ENCODE measurements around the gene CRACR2A.
A peak's percentile ranks its signal among the peaks of the same experiment; 100 is the strongest.

The CRACR2A gene

GRCh38 chr12:3726456-3726855, 26.5 kb downstream of the CRACR2A start:
- no peak overlapping the region for H3K4me3 ChIP-seq (ENCODE audit: low read length in 2 of 2)

GRCh38 chr12:3725388-3726115, 27.4 kb downstream of the CRACR2A start:
- Histone ChIP-seq H3K27me3 (ENCODE audit: control insufficient read depth in 2 of 2, insufficient read depth in 2 of 2, low read length in 2 of 2) (no peaks in the 10 kb centered on the region), H3K9ac (ENCODE audit: low read depth in 1 of 2, low read length in 2 of 2) (no peak overlapping the region), H3K4me3 (ENCODE audit: low read length in 2 of 2) (no peak overlapping the region), H3K36me3 (ENCODE audit: control insufficient read depth in 2 of 2, insufficient read depth in 2 of 2, low read length in 2 of 2) (peaks cover 7 to 18% of the 10 kb centered on the region in 2 donors), H3K9me3 (ENCODE audit: control insufficient read depth in 2 of 2, low read length in 2 of 2) (no peaks in the 10 kb centered on the region), H3K27ac (ENCODE audit: low read depth in 2 of 2, low read length in 2 of 2) (peak overlapping the region; percentile 43 to 56), H3K4me1 (ENCODE audit: control insufficient read depth in 2 of 2, insufficient read depth in 2 of 2, low read length in 2 of 2) (peaks cover 21 to 43% of the 10 kb centered on the region in 2 donors)

More at GRCh38 chr12:3726456-3726855, 26.5 kb downstream of the CRACR2A start:
- Histone ChIP-seq H3K36me3 (ENCODE audit: control insufficient read depth in 2 of 2, insufficient read depth in 2 of 2, low read length in 2 of 2) (peaks cover 7 to 18% of the 10 kb centered on the region in 2 donors), H3K27me3 (ENCODE audit: control insufficient read depth in 2 of 2, insufficient read depth in 2 of 2, low read length in 2 of 2) (no peaks in the 10 kb centered on the region), H3K9ac (ENCODE audit: low read depth in 1 of 2, low read length in 2 of 2) (peak overlapping the region in 1 of 2 donors; percentile 42), H3K27ac (ENCODE audit: low read depth in 2 of 2, low read length in 2 of 2) (peak overlapping the region; percentile 29 to 81), H3K9me3 (ENCODE audit: control insufficient read depth in 2 of 2, low read length in 2 of 2) (no peaks in the 10 kb centered on the region), H3K4me1 (ENCODE audit: control insufficient read depth in 2 of 2, insufficient read depth in 2 of 2, low read length in 2 of 2) (peaks cover 29 to 43% of the 10 kb centered on the region in 2 donors)

GRCh38 chr12:3723916-3724805, 28.7 kb downstream of the CRACR2A start:
- Histone ChIP-seq H3K4me3 (ENCODE audit: low read length in 2 of 2) (no peak overlapping the region), H3K27ac (ENCODE audit: low read depth in 2 of 2, low read length in 2 of 2) (peak overlapping the region; percentile 56 to 65), H3K9ac (ENCODE audit: low read depth in 1 of 2, low read length in 2 of 2) (no peak overlapping the region), H3K27me3 (ENCODE audit: control insufficient read depth in 2 of 2, insufficient read depth in 2 of 2, low read length in 2 of 2) (no peaks in the 10 kb centered on the region), H3K9me3 (ENCODE audit: control insufficient read depth in 2 of 2, low read length in 2 of 2) (no peaks in the 10 kb centered on the region), H3K36me3 (ENCODE audit: control insufficient read depth in 2 of 2, insufficient read depth in 2 of 2, low read length in 2 of 2) (peaks cover 2 to 10% of the 10 kb centered on the region in 2 donors), H3K4me1 (ENCODE audit: control insufficient read depth in 2 of 2, insufficient read depth in 2 of 2, low read length in 2 of 2) (peaks cover 18 to 43% of the 10 kb centered on the region in 2 donors)

GRCh38 chr12:3722368-3722767, 30.5 kb downstream of the CRACR2A start:
- no peaks in the 10 kb centered on the region for H3K27me3 ChIP-seq (ENCODE audit: control insufficient read depth in 2 of 2, insufficient read depth in 2 of 2, low read length in 2 of 2)
- H3K4me1 ChIP-seq (ENCODE audit: control insufficient read depth in 2 of 2, insufficient read depth in 2 of 2, low read length in 2 of 2): peaks cover 18 to 38% of the 10 kb centered on the region in 2 donors

GRCh38 chr12:3720772-3721171, 32.1 kb downstream of the CRACR2A start:
- Histone ChIP-seq H3K36me3 (ENCODE audit: control insufficient read depth in 2 of 2, insufficient read depth in 2 of 2, low read length in 2 of 2) (peaks cover 4 to 6% of the 10 kb centered on the region in 2 donors), H3K27ac (ENCODE audit: low read depth in 2 of 2, low read length in 2 of 2) (no peak overlapping the region), H3K4me3 (ENCODE audit: low read length in 2 of 2) (no peak overlapping the region), H3K9me3 (ENCODE audit: control insufficient read depth in 2 of 2, low read length in 2 of 2) (no peaks in the 10 kb centered on the region), H3K27me3 (ENCODE audit: control insufficient read depth in 2 of 2, insufficient read depth in 2 of 2, low read length in 2 of 2) (no peaks in the 10 kb centered on the region), H3K9ac (ENCODE audit: low read depth in 1 of 2, low read length in 2 of 2) (no peak overlapping the region), H3K4me1 (ENCODE audit: control insufficient read depth in 2 of 2, insufficient read depth in 2 of 2, low read length in 2 of 2) (peaks cover 18 to 38% of the 10 kb centered on the region in 2 donors)

More at GRCh38 chr12:3722368-3722767, 30.5 kb downstream of the CRACR2A start:
- H3K27ac ChIP-seq (ENCODE audit: low read depth in 2 of 2, low read length in 2 of 2): no peak overlapping the region
- H3K4me3 ChIP-seq (ENCODE audit: low read length in 2 of 2): no peak overlapping the region
- H3K9ac ChIP-seq (ENCODE audit: low read depth in 1 of 2, low read length in 2 of 2): no peak overlapping the region
- H3K36me3 ChIP-seq (ENCODE audit: control insufficient read depth in 2 of 2, insufficient read depth in 2 of 2, low read length in 2 of 2): peaks cover 4 to 6% of the 10 kb centered on the region in 2 donors
- H3K9me3 ChIP-seq (ENCODE audit: control insufficient read depth in 2 of 2, low read length in 2 of 2): no peaks in the 10 kb centered on the region

GRCh38 chr12:3718100-3718499, 34.8 kb downstream of the CRACR2A start:
- H3K36me3 ChIP-seq (ENCODE audit: control insufficient read depth in 2 of 2, insufficient read depth in 2 of 2, low read length in 2 of 2): peaks cover 6% of the 10 kb centered on the region in 2 donors

GRCh38 chr12:3717283-3717898, 35.5 kb downstream of the CRACR2A start:
- Histone ChIP-seq H3K36me3 (ENCODE audit: control insufficient read depth in 2 of 2, insufficient read depth in 2 of 2, low read length in 2 of 2) (peaks cover 8 to 11% of the 10 kb centered on the region in 2 donors), H3K27me3 (ENCODE audit: control insufficient read depth in 2 of 2, insufficient read depth in 2 of 2, low read length in 2 of 2) (no peaks in the 10 kb centered on the region), H3K4me1 (ENCODE audit: control insufficient read depth in 2 of 2, insufficient read depth in 2 of 2, low read length in 2 of 2) (peaks cover 0 to 9% of the 10 kb centered on the region in 2 donors), H3K27ac (ENCODE audit: low read depth in 2 of 2, low read length in 2 of 2) (peak overlapping the region; percentile 24 to 31), H3K9me3 (ENCODE audit: control insufficient read depth in 2 of 2, low read length in 2 of 2) (no peaks in the 10 kb centered on the region), H3K4me3 (ENCODE audit: low read length in 2 of 2) (no peak overlapping the region), H3K9ac (ENCODE audit: low read depth in 1 of 2, low read length in 2 of 2) (no peak overlapping the region)

More at GRCh38 chr12:3718100-3718499, 34.8 kb downstream of the CRACR2A start:
- Histone ChIP-seq H3K27ac (ENCODE audit: low read depth in 2 of 2, low read length in 2 of 2) (no peak overlapping the region), H3K9ac (ENCODE audit: low read depth in 1 of 2, low read length in 2 of 2) (no peak overlapping the region), H3K9me3 (ENCODE audit: control insufficient read depth in 2 of 2, low read length in 2 of 2) (no peaks in the 10 kb centered on the region), H3K27me3 (ENCODE audit: control insufficient read depth in 2 of 2, insufficient read depth in 2 of 2, low read length in 2 of 2) (no peaks in the 10 kb centered on the region), H3K4me1 (ENCODE audit: control insufficient read depth in 2 of 2, insufficient read depth in 2 of 2, low read length in 2 of 2) (peaks cover 3 to 13% of the 10 kb centered on the region in 2 donors), H3K4me3 (ENCODE audit: low read length in 2 of 2) (no peak overlapping the region)

- Histone ChIP-seq H3K27ac (ENCODE audit: low read depth in 2 of 2, low read length in 2 of 2) (no peak overlapping the region), H3K36me3 (ENCODE audit: control insufficient read depth in 2 of 2, insufficient read depth in 2 of 2, low read length in 2 of 2) (peaks cover 8 to 21% of the 10 kb centered on the region in 2 donors), H3K4me3 (ENCODE audit: low read length in 2 of 2) (no peak overlapping the region), H3K27me3 (ENCODE audit: control insufficient read depth in 2 of 2, insufficient read depth in 2 of 2, low read length in 2 of 2) (no peaks in the 10 kb centered on the region), H3K9me3 (ENCODE audit: control insufficient read depth in 2 of 2, low read length in 2 of 2) (no peaks in the 10 kb centered on the region), H3K9ac (ENCODE audit: low read depth in 1 of 2, low read length in 2 of 2) (no peak overlapping the region), H3K4me1 (ENCODE audit: control insufficient read depth in 2 of 2, insufficient read depth in 2 of 2, low read length in 2 of 2) (peaks cover 0 to 9% of the 10 kb centered on the region in 2 donors)
Measured at GRCh38 chr12:3715999-3716398, 36.9 kb downstream of the CRACR2A start.

- no peak overlapping the region for H3K9ac ChIP-seq (ENCODE audit: low read depth in 1 of 2, low read length in 2 of 2)
- no peak overlapping the region for H3K27ac ChIP-seq (ENCODE audit: low read depth in 2 of 2, low read length in 2 of 2)
- H3K27me3 ChIP-seq (ENCODE audit: control insufficient read depth in 2 of 2, insufficient read depth in 2 of 2, low read length in 2 of 2): no peaks in the 10 kb centered on the region
- H3K36me3 ChIP-seq (ENCODE audit: control insufficient read depth in 2 of 2, insufficient read depth in 2 of 2, low read length in 2 of 2): peaks cover 8 to 26% of the 10 kb centered on the region in 2 donors
- H3K4me1 ChIP-seq (ENCODE audit: control insufficient read depth in 2 of 2, insufficient read depth in 2 of 2, low read length in 2 of 2): peaks cover 0 to 9% of the 10 kb centered on the region in 2 donors
- no peaks in the 10 kb centered on the region for H3K9me3 ChIP-seq (ENCODE audit: control insufficient read depth in 2 of 2, low read length in 2 of 2)
- H3K4me3 ChIP-seq (ENCODE audit: low read length in 2 of 2): no peak overlapping the region
Measured at GRCh38 chr12:3713947-3714346, 39.0 kb downstream of the CRACR2A start.

Data from mucosa of rectum (tissue), 2 donors.